GM10248 (cell line): ENCODE measurements around the gene TIMM29.
A peak's percentile ranks its signal among the peaks of the same experiment; 100 is the strongest.

ENCODE experiments used
- CTCF ChIA-PET: fragments of 300-600 bp; sonication (Branson Sonifier 250); formaldehyde crosslinking; extraction: SDS; loops from one replicate; lab custom pipeline; 2021; ENCODE audit warnings: antibody characterized with exemption; lab: Yijun Ruan, JAX
- POLR2A ChIA-PET: fragments of 350-650 bp; sonication (Branson Sonifier 250); formaldehyde crosslinking; extraction: SDS; loops from one replicate; lab custom pipeline; 2020; ENCODE audit warnings: antibody characterized with exemption; lab: Yijun Ruan, JAX
- DNase-seq: peaks from one replicate; pipeline ENCODE4 v3.0.0; 2012; ENCODE audit errors: extremely low spot score
- TF ChIP-seq, protein P1 (sequence below): IDR thresholded peaks from 2 replicates; pipeline ENCODE4 v1.5.1; 2012; ENCODE audit warnings: mild to moderate bottlenecking, low read depth; ENCODE audit errors: extremely low read depth, missing control alignments, control extremely low read depth

TIMM29 gene

DNA sequence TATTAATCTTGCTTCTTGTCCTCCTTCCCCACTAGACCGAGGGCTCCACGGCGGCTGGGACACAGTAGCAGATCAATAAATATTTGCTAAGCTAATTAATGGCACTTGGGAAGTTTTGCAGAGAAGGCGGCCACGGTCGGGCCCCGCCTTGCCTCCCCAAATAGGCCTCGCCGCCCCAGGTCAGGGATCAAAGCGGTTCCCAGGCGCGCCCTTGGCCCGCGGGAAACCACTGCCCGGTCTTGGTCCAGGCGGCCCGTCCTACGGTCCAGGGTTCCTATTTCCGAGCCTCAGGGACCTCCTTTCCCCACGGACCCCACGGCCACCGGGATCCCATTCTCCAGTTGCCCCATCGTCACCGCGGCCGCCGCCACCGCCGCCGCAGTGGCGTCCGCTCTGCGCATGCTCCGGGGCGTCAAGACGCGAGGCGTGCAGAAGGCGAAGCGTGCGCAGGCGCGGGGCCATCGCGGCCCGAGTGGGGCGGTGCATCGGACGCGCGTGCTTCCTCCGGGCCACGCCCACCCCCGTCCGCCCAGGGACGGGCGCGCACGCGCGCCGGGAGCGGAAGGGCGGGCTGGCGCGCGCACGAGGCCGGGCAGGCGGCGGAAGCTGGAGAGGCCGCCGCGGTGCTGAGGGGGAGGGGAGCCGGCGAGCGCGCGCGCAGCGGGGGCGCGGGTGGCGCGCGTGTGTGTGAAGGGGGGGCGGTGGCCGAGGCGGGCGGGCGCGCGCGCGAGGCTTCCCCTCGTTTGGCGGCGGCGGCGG, 31.9 kb downstream of the TIMM29 start, which contains the start of gene SMARCA4:
SMARCA4 (plus strand) TSS at position 717 of the 759 bp plus-strand sequence. CDS start 23,122 bp downstream, outside the sequence.
- peak; percentile 99 for DNase-seq
- ChIA-PET POLR2A (no interaction called here), CTCF (interaction anchor here (1.2 to 4.0 kb wide), 5 partner anchors 15 to 166 kb away, joined by 3 to 18 read pairs (median 3); no protein-coding TSS in a partner anchor)
- TF ChIP-seq, protein P1, sequence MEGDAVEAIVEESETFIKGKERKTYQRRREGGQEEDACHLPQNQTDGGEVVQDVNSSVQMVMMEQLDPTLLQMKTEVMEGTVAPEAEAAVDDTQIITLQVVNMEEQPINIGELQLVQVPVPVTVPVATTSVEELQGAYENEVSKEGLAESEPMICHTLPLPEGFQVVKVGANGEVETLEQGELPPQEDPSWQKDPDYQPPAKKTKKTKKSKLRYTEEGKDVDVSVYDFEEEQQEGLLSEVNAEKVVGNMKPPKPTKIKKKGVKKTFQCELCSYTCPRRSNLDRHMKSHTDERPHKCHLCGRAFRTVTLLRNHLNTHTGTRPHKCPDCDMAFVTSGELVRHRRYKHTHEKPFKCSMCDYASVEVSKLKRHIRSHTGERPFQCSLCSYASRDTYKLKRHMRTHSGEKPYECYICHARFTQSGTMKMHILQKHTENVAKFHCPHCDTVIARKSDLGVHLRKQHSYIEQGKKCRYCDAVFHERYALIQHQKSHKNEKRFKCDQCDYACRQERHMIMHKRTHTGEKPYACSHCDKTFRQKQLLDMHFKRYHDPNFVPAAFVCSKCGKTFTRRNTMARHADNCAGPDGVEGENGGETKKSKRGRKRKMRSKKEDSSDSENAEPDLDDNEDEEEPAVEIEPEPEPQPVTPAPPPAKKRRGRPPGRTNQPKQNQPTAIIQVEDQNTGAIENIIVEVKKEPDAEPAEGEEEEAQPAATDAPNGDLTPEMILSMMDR, result no peak

DNA sequence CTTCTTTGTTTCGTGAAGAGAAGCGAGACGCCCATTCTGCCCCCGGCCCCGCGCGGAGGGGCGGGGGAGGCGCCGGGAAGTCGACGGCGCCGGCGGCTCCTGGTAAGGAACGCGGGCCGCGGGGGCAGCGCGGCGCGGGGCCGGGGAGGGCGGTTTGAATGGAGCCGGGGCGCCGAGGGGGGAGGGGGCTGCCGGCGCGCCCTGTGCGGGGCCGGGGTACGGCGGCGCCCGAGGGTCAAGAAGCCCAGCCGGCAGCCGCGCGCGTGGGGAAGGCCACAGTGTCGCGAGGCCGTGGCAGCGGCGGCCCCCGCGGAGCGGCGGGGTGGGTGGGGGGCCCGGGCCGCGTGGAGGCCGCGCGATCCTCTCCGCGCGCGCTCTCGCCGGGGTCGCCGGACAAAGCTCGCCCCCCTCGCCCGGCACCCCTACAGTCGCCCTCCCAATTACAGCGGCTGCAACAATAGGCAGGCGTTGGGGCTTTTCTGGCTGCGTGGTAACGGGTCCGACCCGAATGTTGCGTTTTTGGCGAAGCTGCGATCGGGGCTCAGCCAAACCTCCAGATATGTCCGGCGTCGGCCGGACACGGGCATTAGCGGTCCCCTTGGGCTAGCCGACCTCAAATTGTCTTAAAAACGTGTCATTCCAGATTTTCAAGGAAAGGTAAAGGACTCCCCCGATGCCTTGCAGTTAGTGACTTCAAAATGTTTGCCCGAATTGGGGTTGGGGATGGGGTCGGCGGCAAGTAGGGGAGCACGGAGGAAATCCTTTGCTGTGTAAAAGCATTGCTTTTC, 32.7 kb downstream of the TIMM29 start:
- peak; percentile 29 for DNase-seq
- CTCF ChIA-PET, result interaction anchor here (1.6 to 4.0 kb wide), 3 partner anchors 14 to 24 kb away, joined by 3 to 18 read pairs (median 6); no protein-coding TSS in a partner anchor
- POLR2A ChIA-PET, result no interaction called here
- TF ChIP-seq, protein P1, result no peak

DNA sequence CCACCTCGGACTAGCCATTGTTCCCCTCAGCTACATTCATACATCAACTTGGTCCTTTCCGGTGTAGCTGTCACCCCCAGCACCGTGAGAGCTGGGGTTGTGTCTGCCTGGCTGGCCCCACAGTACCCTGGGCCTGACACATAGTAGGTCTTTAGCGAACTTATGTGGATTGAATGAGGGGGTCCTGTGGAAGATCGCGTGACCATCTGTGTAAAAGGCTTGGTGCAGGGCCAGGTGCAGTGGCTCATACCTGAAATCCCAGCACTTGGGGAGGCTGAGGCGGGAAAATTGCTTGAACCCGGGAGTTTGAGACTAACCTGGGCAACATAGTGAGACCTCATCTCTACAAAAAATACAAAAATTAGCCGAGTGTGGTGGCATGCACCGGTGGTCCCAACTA, 34.3 kb downstream of the TIMM29 start:
- ChIA-PET POLR2A (no interaction called here), CTCF (interaction anchor here (0.8 to 1.6 kb wide), 4 partner anchors 11 to 26 kb away, joined by 3 to 11 read pairs (median 4); no protein-coding TSS in a partner anchor)
- DNase-seq, result no peak
- TF ChIP-seq, protein P1, result no peak

DNA sequence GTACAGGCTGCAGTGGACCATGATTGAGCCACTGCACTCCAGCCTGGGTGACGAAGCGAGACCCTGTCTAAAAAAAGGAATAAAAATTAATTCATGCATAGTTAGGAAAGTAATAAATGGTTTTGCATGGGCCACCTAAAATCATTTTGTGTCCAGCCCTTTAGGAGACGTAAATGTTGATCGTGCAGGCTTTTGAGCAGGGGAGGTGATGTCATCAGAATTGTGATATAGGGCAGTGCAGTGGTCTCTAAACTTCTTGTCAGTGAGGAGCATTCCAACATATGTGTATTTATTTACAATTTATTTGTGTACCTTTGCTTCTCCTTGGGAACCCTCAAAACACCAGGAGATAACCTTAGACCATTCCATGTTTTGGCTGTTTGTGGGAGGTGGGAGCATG, 35.3 kb downstream of the TIMM29 start:
- TF ChIP-seq, protein P1, result no peak
- POLR2A ChIA-PET, result no interaction called here
- CTCF ChIA-PET, result interaction anchor here (1.3 to 1.7 kb wide), 4 partner anchors 10 to 27 kb away, joined by 4 to 11 read pairs (median 6); no protein-coding TSS in a partner anchor
- DNase-seq, result no peak

DNA sequence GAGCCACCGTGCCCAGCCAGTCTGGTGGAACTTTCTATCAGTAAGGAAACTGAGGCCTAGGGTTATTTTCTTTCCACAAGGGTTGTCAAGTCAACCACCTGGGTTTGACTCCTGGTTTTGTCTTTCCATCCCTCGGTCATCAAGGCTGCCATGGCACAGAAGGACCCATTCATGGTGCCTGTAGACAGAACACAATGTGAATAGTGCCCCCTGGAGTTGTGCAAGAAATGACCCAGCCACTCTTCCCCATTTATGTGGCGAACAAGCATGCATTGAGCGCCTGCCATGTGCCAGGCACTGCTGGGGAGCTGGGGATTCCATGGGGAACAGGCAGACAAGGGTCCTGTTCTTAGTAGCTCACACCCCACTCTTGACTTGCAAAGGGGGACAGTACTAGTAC, 36.3 kb downstream of the TIMM29 start:
- no peak for DNase-seq
- ChIA-PET POLR2A (no interaction called here), CTCF (interaction anchor here (1.7 to 2.5 kb wide), 2 partner anchors 12 to 29 kb away, joined by 6 to 9 read pairs; no protein-coding TSS in a partner anchor)
- TF ChIP-seq, protein P1, result no peak

DNA sequence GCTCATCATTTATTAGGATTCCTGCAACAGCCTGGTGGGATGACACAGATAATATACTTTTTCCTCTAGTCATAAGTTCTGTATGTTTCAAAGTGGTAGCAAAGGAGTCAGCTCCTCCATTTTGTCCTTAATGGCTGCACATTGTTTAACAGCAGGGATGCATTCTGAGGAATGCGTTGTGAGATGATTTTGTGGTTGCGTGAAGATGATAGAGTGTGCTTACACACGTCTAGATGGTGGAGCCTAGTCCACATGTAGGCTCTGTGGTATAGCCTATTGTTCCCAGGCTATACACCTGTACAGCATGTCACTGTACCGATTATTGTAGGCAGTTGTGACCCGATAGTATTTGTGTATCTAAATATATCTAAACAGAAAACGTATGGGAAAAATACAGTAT, 36.8 kb downstream of the TIMM29 start:
- TF ChIP-seq, protein P1, result no peak
- ChIA-PET CTCF (interaction anchor here (1.7 to 2.5 kb wide), 2 partner anchors 12 to 29 kb away, joined by 6 to 9 read pairs; no protein-coding TSS in a partner anchor), POLR2A (no interaction called here)

More for the DNA sequence above, 36.8 kb downstream of the TIMM29 start:
- no peak for DNase-seq
